SHP77 (cell line): ENCODE results near the gene PLCZ1.
"Not testable (repeated sequence)": the region's sequence is repeated elsewhere in the genome, so short reads cannot be mapped to it uniquely, and the experiment has no call there.

ENCODE experiments used
- DNase-seq, 2 experiments: peaks; one replicate each; lab custom pipeline; 2025; lab: John Stamatoyannopoulos, UW

Gene PLCZ1

GRCh38 chr12:18700271-18700670, 37.5 kb downstream of the PLCZ1 start:
- DNase-seq: no peak

DNA sequence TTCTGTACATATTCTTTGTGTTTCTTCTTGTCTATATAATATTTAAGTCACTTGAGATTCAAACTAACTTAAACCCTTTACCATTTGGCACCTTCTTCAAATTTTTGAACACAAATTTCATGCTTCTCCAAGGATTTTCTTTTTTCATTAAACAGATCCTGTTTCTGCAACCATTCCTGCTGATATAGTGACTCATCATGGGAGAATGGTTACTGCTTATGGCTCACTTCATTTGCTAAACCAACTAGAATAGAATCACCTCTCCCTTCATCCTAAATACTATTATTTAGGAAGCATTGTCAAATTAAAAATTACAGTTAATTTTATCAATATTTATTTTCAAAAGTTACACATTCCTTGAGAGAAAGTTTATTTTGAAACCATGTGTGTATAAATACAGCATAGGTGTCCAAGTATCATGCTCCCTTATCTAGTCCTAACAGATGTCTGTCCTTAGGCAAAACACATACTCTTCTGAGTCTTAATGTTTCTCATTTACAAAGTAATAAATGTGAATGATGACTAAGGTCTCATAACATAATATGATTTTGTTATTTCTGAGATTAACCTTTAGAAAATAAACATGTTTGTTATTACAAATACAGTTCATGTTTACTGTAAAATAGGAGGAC, 40.7 kb downstream of the PLCZ1 start:
- DNase-seq: no peak

GRCh38 chr12:18693986-18694385, 43.8 kb downstream of the PLCZ1 start:
- not testable (repeated sequence) for DNase-seq

DNA sequence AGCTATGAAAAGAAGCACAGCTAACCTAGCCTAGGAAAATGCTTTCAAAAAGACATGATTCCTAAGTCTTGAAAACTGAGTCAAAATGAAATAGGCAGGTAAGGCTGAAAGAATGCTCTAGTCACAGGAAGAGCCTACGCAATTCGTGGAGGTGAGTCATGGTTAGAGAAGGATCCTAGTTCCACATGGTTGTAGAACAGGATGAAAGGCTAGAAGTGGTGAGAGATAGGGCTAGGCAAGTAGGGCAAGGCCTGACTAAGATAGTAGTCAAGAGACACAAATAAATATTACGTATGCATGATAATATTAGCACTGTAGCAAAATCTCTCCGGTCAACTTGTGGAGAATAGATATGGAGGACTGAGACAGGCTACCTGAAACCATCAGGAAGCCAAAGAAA, 47.2 kb downstream of the PLCZ1 start:
- no peak for DNase-seq

DNA sequence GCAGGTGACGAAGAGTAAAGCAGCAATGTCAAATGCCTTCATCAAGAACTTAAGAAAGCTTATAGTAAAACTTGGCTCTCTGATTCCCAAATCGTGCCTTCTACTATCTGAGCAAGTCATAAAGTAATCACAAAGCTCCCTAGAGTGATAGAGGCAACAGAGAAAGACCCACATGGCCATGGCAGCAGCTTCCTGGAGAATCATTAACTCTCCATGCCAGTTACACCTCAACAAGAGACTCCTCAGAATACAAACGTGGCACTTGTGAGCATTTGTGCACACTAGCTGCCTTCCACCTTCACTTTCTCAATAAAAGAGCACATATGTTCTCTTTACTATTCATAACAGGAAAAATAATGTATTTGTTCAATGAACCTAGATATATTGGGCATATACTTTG, 48.0 kb downstream of the PLCZ1 start:
- DNase-seq: no peak

- DNase-seq: no peak
Observed at GRCh38 chr12:18684430-18684829, 53.4 kb downstream of the PLCZ1 start.

DNA sequence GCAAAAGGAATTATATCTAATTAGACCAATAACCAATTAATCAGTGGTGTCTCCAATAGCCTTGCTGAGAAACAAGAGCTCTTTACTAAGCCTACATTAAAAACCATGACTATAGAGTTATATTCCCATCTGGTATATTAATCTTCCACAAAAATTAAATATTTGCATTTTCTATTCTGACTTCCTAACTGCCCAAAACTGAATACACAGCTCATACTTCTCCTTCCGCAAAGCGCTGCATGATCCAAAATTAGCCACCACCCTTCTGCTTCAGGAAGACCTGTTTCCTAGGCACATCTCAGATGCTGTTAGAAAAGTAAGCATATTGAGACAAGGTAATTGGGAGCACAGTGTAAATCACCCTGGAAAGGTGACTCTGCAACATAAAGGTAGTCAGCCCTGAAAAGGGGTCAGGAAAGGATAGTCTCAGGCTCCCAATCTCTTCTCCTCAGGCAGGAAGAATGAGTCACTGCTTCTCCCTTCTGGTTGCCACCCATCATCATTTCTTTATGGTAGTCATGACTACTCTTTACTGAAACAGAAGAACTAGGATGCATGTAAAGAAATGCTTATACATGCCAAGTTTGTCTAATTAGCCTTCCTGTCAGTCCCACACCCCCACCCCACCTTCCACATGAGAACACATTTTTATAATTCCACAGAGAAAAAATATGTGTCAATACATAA, 54.3 kb downstream of the PLCZ1 start:
- DNase-seq: no peak

DNA sequence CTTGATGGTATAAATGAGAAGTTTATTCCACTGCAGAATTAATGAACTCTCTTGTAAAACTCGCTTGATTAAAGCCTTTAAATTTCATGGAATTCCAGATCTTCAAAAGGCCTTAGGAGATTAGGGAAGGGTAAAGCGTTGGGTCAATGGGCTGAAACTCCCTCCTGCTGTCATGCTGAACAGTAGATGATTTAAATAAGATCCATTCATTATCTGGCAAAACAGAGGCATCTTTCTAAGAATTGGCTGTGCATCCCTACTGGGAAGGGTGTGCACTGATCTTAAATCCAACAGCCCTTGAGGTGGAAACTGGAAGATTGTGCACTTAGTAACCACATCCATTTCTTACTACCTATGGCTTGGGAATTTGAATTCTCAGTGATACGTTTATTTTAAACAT, 56.0 kb downstream of the PLCZ1 start:
- DNase-seq: no peak

DNA sequence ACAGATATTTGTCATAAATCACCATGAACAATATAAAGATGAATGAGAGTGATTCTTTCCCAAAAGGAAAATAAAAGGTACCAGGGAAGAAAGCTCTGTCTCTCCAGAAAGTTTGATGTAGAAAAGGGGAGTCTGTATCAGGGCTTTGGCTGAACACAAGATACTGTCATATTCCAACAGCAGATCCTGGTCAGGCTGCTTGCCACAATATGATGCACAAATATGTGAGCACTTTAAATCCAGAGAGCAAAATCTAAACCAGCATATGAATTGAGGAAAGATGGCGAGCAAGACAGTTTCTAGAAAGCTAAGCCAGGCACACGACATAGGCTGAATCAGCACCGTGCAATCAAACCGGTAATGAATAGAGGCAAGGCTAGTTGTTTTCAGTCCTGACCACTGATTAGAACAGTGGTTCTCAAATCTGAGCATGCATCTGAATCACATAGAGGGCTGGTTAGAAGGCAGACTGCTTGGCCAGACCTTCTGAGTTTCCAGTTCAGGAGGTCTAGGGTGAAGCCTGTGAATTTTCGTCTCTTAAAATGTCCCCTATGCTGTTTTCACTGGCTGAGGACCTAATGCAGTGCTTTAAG, 60.7 kb downstream of the PLCZ1 start:
- DNase-seq: no peak

- DNase-seq: no peak
Observed at GRCh38 chr12:18676141-18676540, 61.7 kb downstream of the PLCZ1 start.

- no peak for DNase-seq
Observed at GRCh38 chr12:18658829-18659228, 79.0 kb downstream of the PLCZ1 start.

DNA sequence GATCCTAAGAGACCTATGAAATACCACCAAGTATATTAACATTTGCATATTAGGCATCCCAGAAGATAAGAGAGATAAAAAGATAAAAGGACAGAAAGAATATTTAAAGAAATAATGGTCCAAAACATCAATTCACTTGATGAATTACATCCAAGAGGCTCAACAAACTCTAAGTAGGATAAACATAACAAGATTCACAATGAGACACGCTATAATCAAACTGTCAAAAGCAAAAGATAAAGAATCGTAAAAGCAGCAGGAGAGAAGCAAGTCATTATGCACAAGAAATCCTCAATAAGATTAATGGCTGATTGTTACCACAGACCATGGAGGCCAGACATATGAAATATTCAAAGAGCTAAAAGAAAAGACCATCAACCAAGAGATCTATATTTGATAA, 79.6 kb downstream of the PLCZ1 start:
- no peak for DNase-seq

DNA sequence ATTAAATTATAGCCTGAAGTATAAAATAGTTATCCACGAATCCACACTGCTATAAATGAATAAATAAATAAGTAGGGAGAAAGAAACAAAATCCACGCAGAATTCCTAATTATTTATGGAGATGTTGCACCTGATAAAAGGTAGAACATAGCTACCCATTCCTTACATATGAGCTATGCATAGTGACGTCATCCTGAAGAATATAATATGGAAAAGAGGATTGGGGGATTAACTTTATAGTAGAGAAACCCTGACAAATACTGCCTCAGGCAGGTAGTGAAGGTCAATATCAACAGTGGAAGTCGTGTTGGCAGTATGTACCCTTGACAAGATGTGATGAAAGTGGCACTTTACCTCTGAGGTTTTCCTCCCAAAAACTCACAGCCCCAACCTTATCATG, 82.5 kb downstream of the PLCZ1 start:
- no peak for DNase-seq

DNA sequence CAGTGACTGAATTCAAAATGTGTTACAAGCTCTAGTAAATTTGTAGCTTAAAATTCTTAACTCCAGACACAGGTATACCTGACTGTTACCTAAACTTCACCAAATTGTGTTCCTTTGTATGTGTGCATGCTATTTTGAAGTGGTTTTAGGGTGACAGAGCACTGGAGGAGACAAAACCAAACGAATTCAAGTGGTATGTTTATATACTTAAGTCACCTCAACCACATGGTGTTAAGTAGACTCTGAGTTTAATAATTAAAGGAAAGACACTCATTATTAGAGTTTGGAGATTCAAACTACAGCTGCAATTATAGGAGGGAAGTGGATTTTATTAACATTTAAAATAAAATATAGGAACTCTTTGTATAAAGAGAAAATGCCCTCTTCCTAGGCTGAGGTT, 84.3 kb downstream of the PLCZ1 start:
- DNase-seq: no peak

- no peak for DNase-seq
Observed at GRCh38 chr12:18652596-18652995, 85.2 kb downstream of the PLCZ1 start.

GRCh38 chr12:18651525-18651924, 86.3 kb downstream of the PLCZ1 start:
- DNase-seq: no peak

DNA sequence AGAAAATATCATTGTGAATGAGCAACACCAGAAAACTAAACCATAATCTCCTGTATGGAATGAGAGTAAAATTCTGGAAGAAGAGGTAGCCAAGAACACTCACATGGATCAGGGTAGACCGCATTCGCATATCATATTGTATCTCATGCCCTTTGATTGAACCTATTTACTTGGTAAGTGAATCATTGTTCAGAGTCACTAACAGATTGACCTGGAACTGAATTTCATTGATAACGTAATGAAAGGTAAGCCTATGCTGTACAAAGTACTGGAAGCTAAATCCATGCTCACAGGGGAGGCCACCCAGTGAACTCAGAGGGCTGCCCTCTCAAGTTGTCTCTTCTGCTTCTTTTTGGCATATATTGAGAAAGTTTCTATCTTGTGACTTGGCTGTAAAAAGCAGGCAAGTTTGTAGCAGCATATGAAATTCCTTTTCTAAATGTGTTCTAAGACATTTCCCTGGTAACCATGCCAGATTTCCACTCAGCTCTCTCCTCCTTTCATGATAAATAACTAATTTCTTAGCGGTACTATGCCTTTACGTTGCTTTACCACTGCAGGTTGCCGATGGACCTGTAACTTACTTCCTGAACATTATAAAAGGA, 91.4 kb downstream of the PLCZ1 start:
- DNase-seq: no peak

DNA sequence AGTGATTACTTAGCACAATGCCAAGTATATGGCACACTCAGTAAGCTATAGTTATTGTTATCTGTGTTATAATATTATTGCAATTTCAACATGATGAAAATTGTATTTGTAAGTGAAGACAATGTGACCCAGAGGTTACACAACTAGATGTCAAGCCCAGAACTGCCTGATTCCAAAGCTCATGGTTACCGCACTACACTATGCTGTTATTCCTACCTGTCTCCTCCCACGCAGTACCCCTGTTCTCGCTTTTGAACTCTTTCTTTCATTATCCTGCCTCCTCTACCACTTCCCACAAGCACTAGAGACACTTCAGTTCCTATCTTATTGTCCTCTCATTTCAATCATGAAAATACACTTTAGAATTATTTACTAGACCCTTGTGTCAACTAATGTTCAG, 93.2 kb downstream of the PLCZ1 start:
- DNase-seq: no peak

DNA sequence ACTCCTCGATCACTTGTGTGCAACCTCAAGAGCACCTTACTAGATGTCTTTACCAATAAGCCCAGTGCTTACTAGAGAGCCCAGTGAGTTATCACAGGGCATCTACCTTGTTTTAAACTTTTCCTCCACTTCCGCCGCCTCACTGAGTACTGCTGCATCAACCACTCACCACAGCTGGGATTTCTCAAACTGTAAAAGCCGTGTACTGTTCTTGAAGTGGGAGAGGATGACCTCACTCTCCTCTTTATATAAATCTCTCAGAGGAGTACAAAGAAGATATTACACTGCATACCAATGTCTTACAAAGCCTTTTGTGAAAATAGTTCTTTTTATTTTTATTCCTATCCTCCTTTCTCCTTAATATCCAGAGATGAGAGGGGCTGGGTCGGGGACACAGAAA, 94.1 kb downstream of the PLCZ1 start:
- DNase-seq: no peak

- DNase-seq: no peak
Observed at GRCh38 chr12:18640321-18640955, 97.4 kb downstream of the PLCZ1 start.

DNA sequence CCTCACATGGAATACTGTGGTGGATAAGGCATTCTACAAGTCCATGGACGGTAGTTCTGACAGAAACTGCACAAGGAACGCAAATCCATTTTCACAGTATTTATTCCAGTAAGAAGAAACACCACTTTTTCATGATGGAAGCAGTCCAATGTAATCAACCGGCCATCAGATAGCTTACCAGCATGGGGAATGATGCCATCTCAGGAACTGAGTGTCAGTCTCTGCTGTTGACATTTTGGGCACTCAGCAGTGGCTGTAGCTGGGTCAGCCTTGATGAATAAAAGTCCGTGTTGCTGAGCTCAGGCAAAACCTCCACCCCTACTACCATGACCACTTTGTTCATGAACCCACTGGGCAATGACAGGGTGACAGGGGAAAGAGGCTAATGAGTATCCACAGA, 103.4 kb downstream of the PLCZ1 start:
- no peak for DNase-seq
